HepG2 (cell line): Measurements from ENCODE around the gene CDK10. TPM values are rescaled to one million over a fixed set of nuclear protein-coding genes. Genes with fewer than 3 reads are reported as not detected.

ENCODE experiments used
- ASH2L ChIP-seq: fragments of 300-600, 200-600 bp; sonication (generic); IDR thresholded peaks from 2 replicates; pipeline ENCODE4 v1.7.0; 2017; ENCODE audit warnings: low read depth, mild to moderate bottlenecking, moderate library complexity, mixed read lengths, low read length; ENCODE audit not compliant: insufficient read length
- FOXP1 ChIP-seq, 2 experiments: fragments of 450-650 bp in 1 of 2; IDR thresholded peaks; 2 replicates each; pipeline ENCODE4 v1.6.1; 2017 to 2018; ENCODE audit warnings: antibody characterized with exemption in 1 of 2
- JUN ChIP-seq: sonication (generic); formaldehyde crosslinking; IDR thresholded peaks from 2 replicates; pipeline ENCODE4 v1.4.0; 2020; ENCODE audit warnings: mild to moderate bottlenecking, missing genetic modification reagents
- LBX2 ChIP-seq: sonication (generic); formaldehyde crosslinking; IDR thresholded peaks from 2 replicates; pipeline ENCODE4 v1.5.0; 2020; ENCODE audit warnings: missing genetic modification reagents, mild to moderate bottlenecking, borderline replicate concordance
- NFRKB ChIP-seq: fragments of 450-650 bp; IDR thresholded peaks from 2 replicates; pipeline ENCODE4 v1.6.1; 2017
- SUZ12 ChIP-seq: fragments of 150-350 bp; IDR thresholded peaks from 2 replicates; pipeline ENCODE4 v1.6.1; 2014; ENCODE audit warnings: low read depth, low read length
- TBX2 ChIP-seq: sonication (generic); formaldehyde crosslinking; IDR thresholded peaks from 2 replicates; pipeline ENCODE4 v1.5.0; 2020; ENCODE audit warnings: missing genetic modification reagents, mild to moderate bottlenecking, borderline replicate concordance
- ZBTB2 ChIP-seq: sonication (generic); formaldehyde crosslinking; IDR thresholded peaks from 2 replicates; pipeline ENCODE4 v1.8.0; 2022; ENCODE audit warnings: low read depth, missing genetic modification reagents
- ZHX1 ChIP-seq: sonication (generic); formaldehyde crosslinking; IDR thresholded peaks from 2 replicates; pipeline ENCODE4 v1.8.1; 2022; ENCODE audit warnings: low read depth, mild to moderate bottlenecking, missing genetic modification reagents
- ZNF230 ChIP-seq: sonication (generic); formaldehyde crosslinking; IDR thresholded peaks from 2 replicates; pipeline ENCODE4 v1.4.0; 2020; ENCODE audit warnings: mild to moderate bottlenecking, missing genetic modification reagents
- ZNF407 ChIP-seq: sonication (generic); formaldehyde crosslinking; IDR thresholded peaks from one replicate; pipeline ENCODE4 v1.5.1; 2020; ENCODE audit warnings: mild to moderate bottlenecking, missing genetic modification reagents; ENCODE audit errors: not compliant biosample characterization
- ZNF619 ChIP-seq: sonication (generic); formaldehyde crosslinking; IDR thresholded peaks from 2 replicates; pipeline ENCODE4 v1.4.0; 2020; ENCODE audit warnings: mild to moderate bottlenecking, missing genetic modification reagents
- ZNF773 ChIP-seq: sonication (generic); formaldehyde crosslinking; IDR thresholded peaks from 2 replicates; pipeline ENCODE4 v1.4.0; 2020; ENCODE audit warnings: missing genetic modification reagents, borderline replicate concordance
- ZNF782 ChIP-seq: sonication (generic); formaldehyde crosslinking; IDR thresholded peaks from 2 replicates; pipeline ENCODE4 v1.4.0; 2020; ENCODE audit warnings: missing genetic modification reagents, mild to moderate bottlenecking, borderline replicate concordance
- ZSCAN12 ChIP-seq: sonication (generic); formaldehyde crosslinking; IDR thresholded peaks from 2 replicates; pipeline ENCODE4 v1.9.0; 2021; ENCODE audit warnings: mild to moderate bottlenecking, missing genetic modification reagents
- polyA plus RNA-seq, 8 experiments: library from polyadenylated mRNA; depleted of rRNA in 3 of 8; stranded (reverse) in 7 of 8; unstranded in 1 of 8; fragments of >200 nt; fragmentation: Illumina TruSeq in 4 of 8; extraction: Trizol in 4 of 8; gene quantifications; 2 replicates each; pipeline versions ENCODE4 v1.2.1 to v1.2.3, GENCODE V29; 2011 to 2016; ENCODE audit warnings: low read depth in 4 of 8, missing spikeins in 1 of 8, mixed read lengths in 1 of 8; ENCODE audit not compliant: insufficient read depth in 1 of 8
- total RNA-seq, 5 experiments: library from RNA; depleted of rRNA; stranded (reverse); fragments of >200 nt; fragmentation: Illumina TruSeq; extraction: Trizol; gene quantifications; 2 replicates each; pipeline ENCODE4 v1.2.3, GENCODE V29; 2016; ENCODE audit warnings: low read depth in 1 of 5

CDK10 gene
- total and polyA plus RNA-seq, 2 of the 13 experiments (the other 11 are each of a cell fraction or from before 2014, with no cell fraction given): 2.5 to 3.9 TPM

GRCh38 chr16:89700100-89700648 lies 13.7 kb downstream of the CDK10 start (continued):
- TF ChIP-seq ZBTB2: no peak
- no peak for TF ChIP-seq ZNF407 (CRISPR knock-in tag)
- no peak for TF ChIP-seq LBX2 (CRISPR knock-in tag)
- peak; percentile 95 for TF ChIP-seq JUN (CRISPR knock-in tag)
- TF ChIP-seq NFRKB: no peak
- TF ChIP-seq ZNF230: no peak; the same call in 1 of the 2 replicates
- TF ChIP-seq ZNF773 (CRISPR knock-in tag): no peak
- TF ChIP-seq ZSCAN12 (CRISPR knock-in tag): no peak
- TF ChIP-seq FOXP1 (IDR thresholded peaks at IDR 0.05): no peak; the same call in 1 of the 2 replicates
- TF ChIP-seq FOXP1 (CRISPR knock-in tag; IDR thresholded peaks at IDR 0.05): no peak
- peak; percentile 43 for TF ChIP-seq ASH2L
- TF ChIP-seq TBX2: peak; percentile 72
- no peak for TF ChIP-seq ZNF782 (CRISPR knock-in tag)
- peak; percentile 94 for TF ChIP-seq ZHX1 (CRISPR knock-in tag)
- no peak for TF ChIP-seq SUZ12
- peak; percentile 66; the same call in 1 of the 2 replicates for TF ChIP-seq ZNF619 (CRISPR knock-in tag)
